ENCODE measurements around the gene PNMT.
A peak's percentile ranks its signal among the peaks of the same experiment; 100 is the strongest.

PNMT gene

DNA sequence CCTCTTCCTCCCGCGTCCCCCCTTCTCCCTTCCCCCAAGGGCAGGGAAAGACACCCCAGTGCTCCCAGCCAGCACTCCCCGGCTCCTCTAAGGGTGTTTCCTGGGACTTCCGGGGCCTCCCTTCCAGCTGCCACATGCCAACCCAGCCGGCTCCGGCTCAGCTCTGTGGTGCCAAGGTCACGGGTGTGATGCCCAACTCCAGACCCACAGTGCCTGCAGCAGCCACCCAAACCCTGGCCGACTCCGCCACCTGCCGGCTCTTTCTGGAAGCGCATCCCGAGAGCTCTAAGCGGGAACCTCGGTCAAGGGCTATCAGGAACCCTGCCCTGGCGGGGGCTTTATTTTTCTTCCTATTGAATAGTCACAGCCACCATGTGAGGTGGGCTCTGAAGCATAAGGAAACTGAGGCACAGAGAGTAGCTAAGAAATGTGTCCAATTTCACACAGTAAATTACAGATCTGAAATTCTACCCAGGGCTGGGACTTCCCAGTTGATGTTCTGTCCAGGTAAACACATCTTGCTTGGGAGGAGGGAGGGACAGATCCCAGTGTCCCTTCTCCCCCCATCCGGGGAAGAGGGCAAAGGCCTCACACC, 44.8 kb upstream of the PNMT start:
- H3K9ac ChIP-seq (ENCODE audit: insufficient read length, low read depth): no peak overlapping the region
- DNase-seq (ENCODE audit: low read depth, low spot score): no peak
- H3K4me1 ChIP-seq (ENCODE audit: insufficient read depth, insufficient read length): peaks cover 9% of the 10 kb centered on the region
- H3K36me3 ChIP-seq (ENCODE audit: insufficient read depth, insufficient read length, low read length): no peaks in the 10 kb centered on the region
- H3K9me3 ChIP-seq (ENCODE audit: insufficient read depth, low read length): no peaks in the 10 kb centered on the region
- H3K4me3 ChIP-seq (ENCODE audit: insufficient read length, low read depth): no peak overlapping the region
- no peak for TF ChIP-seq YY1 (IDR thresholded peaks at IDR 0.05; ENCODE audit: insufficient read depth, insufficient read length)
- no peak for TF ChIP-seq SUZ12 (IDR thresholded peaks at IDR 0.05; ENCODE audit: extremely low read depth, insufficient read depth, insufficient read length)
- TF ChIP-seq ZNF274 (IDR thresholded peaks at IDR 0.05; ENCODE audit: low read depth, low read length): no peak
- H3K27me3 ChIP-seq (ENCODE audit: insufficient read depth, insufficient read length): peaks cover 77% of the 10 kb centered on the region

DNA sequence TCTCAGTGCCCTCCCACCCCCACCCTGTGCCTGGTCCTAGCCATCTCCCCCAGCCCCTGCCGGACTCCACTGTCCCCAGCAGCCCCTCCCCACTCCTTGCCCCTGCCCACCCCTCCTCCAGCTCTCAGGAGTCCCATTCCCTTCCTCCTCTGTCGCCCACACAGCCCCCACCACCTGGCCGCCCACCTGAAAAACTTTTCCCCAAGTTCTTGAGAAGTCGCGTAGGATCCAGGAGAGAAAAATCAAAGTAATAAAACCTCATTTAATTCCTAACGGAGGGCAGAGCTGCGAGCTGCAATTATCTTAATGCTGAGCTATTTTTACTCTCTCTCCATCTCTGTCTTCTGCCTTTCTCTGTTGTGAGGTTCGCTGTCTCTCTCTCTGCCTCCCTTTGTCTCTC, 43.9 kb upstream of the PNMT start:
- no peak overlapping the region for H3K4me3 ChIP-seq (ENCODE audit: insufficient read length, low read depth)
- H3K9me3 ChIP-seq (ENCODE audit: insufficient read depth, low read length): no peaks in the 10 kb centered on the region
- H3K4me1 ChIP-seq (ENCODE audit: insufficient read depth, insufficient read length): peaks cover 13% of the 10 kb centered on the region
- no peak overlapping the region for H3K9ac ChIP-seq (ENCODE audit: insufficient read length, low read depth)
- TF ChIP-seq YY1 (IDR thresholded peaks at IDR 0.05; ENCODE audit: insufficient read depth, insufficient read length) (no peak), ZNF274 (IDR thresholded peaks at IDR 0.05; ENCODE audit: low read depth, low read length) (no peak), SUZ12 (IDR thresholded peaks at IDR 0.05; ENCODE audit: extremely low read depth, insufficient read depth, insufficient read length) (no peak)
- H3K27me3 ChIP-seq (ENCODE audit: insufficient read depth, insufficient read length): peaks cover 69% of the 10 kb centered on the region
- no peak for DNase-seq (ENCODE audit: low read depth, low spot score)
- H3K36me3 ChIP-seq (ENCODE audit: insufficient read depth, insufficient read length, low read length): no peaks in the 10 kb centered on the region

DNA sequence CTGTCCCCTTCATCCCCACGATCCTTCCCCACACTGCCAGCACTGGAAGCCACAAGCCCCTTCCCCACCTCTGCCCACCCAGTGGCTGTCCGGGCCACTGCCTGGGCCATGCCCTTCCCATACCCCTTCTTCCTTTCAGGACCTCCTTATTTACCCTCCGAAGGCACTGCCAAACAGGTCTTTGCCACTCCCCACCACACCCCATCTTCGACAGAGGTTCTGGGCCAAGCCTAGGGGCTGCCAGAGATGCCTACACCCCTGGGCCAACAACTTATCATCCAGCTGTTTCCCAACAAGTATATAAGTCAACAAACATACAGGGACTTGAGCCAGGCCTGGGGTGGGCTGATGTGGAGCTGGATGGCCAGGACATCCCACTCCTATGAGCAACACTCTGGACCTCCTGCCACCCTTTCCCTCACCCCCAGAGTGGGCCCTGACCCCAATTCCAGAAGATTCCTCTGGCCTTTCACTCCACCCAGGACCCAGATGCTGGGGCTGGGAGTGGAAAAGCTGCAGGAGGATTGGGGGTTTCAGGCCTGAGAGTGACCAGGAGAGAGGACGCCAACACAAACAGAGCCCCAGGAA, 43.0 kb upstream of the PNMT start:
- H3K9ac ChIP-seq (ENCODE audit: insufficient read length, low read depth): no peak overlapping the region
- no peak for TF ChIP-seq SUZ12 (IDR thresholded peaks at IDR 0.05; ENCODE audit: extremely low read depth, insufficient read depth, insufficient read length)
- TF ChIP-seq YY1 (IDR thresholded peaks at IDR 0.05; ENCODE audit: insufficient read depth, insufficient read length): no peak
- TF ChIP-seq ZNF274 (IDR thresholded peaks at IDR 0.05; ENCODE audit: low read depth, low read length): no peak
- H3K4me1 ChIP-seq (ENCODE audit: insufficient read depth, insufficient read length): peaks cover 23% of the 10 kb centered on the region
- H3K9me3 ChIP-seq (ENCODE audit: insufficient read depth, low read length): no peaks in the 10 kb centered on the region
- H3K27me3 ChIP-seq (ENCODE audit: insufficient read depth, insufficient read length): peaks cover 62% of the 10 kb centered on the region
- no peaks in the 10 kb centered on the region for H3K36me3 ChIP-seq (ENCODE audit: insufficient read depth, insufficient read length, low read length)
- no peak for DNase-seq (ENCODE audit: low read depth, low spot score)
- no peak overlapping the region for H3K4me3 ChIP-seq (ENCODE audit: insufficient read length, low read depth)

DNA sequence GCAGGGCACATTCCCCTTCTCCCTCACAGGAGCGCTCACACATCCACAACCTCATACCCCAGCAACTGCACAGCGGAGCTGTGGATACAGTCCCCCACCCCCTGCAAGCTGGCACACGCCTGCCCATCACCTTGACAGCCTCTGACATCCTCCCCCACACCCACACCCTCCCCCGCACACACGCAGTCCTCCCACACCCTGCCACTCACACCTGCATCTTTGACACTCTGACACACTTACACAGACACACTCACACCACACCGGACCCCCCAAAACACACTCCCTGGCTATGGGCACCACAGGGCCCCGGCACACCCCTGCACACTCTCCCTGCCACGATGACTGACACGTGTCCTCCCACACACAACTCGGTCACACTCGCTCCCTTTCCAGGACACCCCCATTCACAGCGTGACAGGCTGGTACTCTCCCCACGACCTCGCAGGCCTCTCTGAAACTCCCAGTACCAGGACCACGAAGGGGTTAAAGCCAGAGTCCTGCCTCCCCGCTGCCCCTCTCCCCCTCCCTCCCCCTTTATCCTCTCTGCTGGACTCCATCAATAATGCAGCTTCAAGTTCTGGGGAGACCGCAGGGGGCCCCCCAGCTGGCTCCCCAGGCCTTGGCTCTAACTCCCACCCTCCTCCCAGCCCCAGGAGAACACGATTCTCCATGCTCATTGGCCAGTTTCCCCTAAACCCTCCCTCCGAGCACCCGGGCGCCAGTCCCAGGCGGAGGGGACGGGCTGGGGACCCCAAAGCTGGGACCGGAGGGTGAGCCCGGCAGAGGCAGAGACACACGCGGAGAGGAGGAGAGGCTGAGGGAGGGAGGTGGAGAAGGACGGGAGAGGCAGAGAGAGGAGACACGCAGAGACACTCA, 41.8 kb upstream of the PNMT start, which contains the start of gene PPP1R1B:
Gene PPP1R1B (plus strand): TSS at position 782 of the 876 bp plus-strand sequence. CDS start 441 bp downstream, outside the sequence.
- Histone ChIP-seq H3K4me1 (ENCODE audit: insufficient read depth, insufficient read length) (peaks cover 27% of the 10 kb centered on the region), H3K4me3 (ENCODE audit: insufficient read length, low read depth) (peak within 1 kb of the TSS; percentile 61), H3K9me3 (ENCODE audit: insufficient read depth, low read length) (no peaks in the 10 kb centered on the region), H3K9ac (ENCODE audit: insufficient read length, low read depth) (peak within 1 kb of the TSS; percentile 69), H3K36me3 (ENCODE audit: insufficient read depth, insufficient read length, low read length) (no peaks in the 10 kb centered on the region), H3K27me3 (ENCODE audit: insufficient read depth, insufficient read length) (peaks cover 52% of the 10 kb centered on the region)
- TF ChIP-seq YY1 (IDR thresholded peaks at IDR 0.05; ENCODE audit: insufficient read depth, insufficient read length): no peak
- TF ChIP-seq SUZ12 (IDR thresholded peaks at IDR 0.05; ENCODE audit: extremely low read depth, insufficient read depth, insufficient read length): no peak
- no peak for TF ChIP-seq ZNF274 (IDR thresholded peaks at IDR 0.05; ENCODE audit: low read depth, low read length)
- no peak for DNase-seq (ENCODE audit: low read depth, low spot score)

DNA sequence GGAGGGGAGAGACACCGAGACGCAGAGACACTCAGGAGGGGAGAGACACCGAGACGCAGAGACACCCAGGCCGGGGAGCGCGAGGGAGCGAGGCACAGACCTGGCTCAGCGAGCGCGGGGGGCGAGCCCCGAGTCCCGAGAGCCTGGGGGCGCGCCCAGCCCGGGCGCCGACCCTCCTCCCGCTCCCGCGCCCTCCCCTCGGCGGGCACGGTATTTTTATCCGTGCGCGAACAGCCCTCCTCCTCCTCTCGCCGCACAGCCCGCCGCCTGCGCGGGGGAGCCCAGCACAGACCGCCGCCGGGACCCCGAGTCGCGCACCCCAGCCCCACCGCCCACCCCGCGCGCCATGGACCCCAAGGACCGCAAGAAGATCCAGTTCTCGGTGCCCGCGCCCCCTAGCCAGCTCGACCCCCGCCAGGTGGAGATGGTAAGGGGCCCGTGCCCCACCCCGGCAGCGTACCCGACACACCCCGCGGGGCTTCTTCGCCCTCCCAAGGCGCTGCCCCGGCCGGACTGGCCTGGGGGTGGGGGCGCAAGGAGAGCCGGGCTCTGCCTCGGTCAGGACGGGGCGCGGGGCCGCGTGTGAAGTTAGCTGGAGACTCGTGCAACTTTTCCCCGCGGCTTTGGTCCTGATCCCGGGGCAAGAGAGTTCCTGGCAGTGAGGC, 41.1 kb upstream of the PNMT start:
- TF ChIP-seq SUZ12 (IDR thresholded peaks at IDR 0.05; ENCODE audit: extremely low read depth, insufficient read depth, insufficient read length) (no peak), YY1 (IDR thresholded peaks at IDR 0.05; ENCODE audit: insufficient read depth, insufficient read length) (no peak), ZNF274 (IDR thresholded peaks at IDR 0.05; ENCODE audit: low read depth, low read length) (no peak)
- no peaks in the 10 kb centered on the region for H3K36me3 ChIP-seq (ENCODE audit: insufficient read depth, insufficient read length, low read length)
- no peak for DNase-seq (ENCODE audit: low read depth, low spot score)
- H3K4me3 ChIP-seq (ENCODE audit: insufficient read length, low read depth): peak overlapping the region; percentile 61
- H3K4me1 ChIP-seq (ENCODE audit: insufficient read depth, insufficient read length): peaks cover 30% of the 10 kb centered on the region
- H3K27me3 ChIP-seq (ENCODE audit: insufficient read depth, insufficient read length): peaks cover 47% of the 10 kb centered on the region
- H3K9ac ChIP-seq (ENCODE audit: insufficient read length, low read depth): peak overlapping the region; percentile 69
- no peaks in the 10 kb centered on the region for H3K9me3 ChIP-seq (ENCODE audit: insufficient read depth, low read length)

DNA sequence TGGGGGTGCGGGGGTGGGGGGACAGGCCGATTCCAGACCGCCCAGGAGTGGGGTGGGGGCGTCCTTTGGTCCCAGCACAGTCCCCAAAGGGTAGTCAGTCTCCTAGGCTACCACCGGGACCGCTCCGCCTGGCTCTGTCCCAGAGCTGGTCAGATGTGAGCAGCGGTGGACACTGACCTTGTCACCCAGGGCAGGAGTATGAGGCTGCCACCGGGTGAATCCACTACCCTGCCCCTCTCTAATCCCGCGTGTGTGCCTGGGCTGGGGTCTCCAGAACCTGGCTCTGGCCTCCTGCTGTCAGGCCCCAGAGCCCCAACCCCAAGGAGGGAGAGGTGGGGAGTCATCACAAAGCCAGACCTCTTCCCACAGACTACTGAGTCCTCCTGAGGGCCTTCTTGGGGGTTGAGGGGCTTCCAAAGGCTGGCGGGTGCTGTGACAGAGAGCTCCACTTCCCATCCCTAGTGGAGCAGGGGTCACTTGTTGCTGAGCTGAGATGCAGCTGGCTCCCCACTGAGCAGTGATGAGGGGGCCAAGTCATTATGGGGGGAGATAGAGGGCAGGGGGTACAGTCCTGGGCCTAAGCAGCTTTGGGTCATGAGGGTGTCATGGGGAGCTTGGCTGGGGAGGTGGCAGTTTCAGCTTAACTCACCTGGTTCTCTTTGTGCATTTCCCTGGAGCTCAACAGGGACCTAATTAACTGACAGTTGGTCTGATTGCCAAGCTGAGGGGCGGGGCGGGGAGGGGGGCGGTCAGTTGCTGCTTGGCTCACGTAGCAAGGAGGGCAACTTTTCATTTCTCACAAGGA, 40.3 kb upstream of the PNMT start:
- peaks cover 44% of the 10 kb centered on the region for H3K27me3 ChIP-seq (ENCODE audit: insufficient read depth, insufficient read length)
- TF ChIP-seq YY1 (IDR thresholded peaks at IDR 0.05; ENCODE audit: insufficient read depth, insufficient read length): no peak
- TF ChIP-seq ZNF274 (IDR thresholded peaks at IDR 0.05; ENCODE audit: low read depth, low read length): no peak
- no peak overlapping the region for H3K4me3 ChIP-seq (ENCODE audit: insufficient read length, low read depth)
- no peak for DNase-seq (ENCODE audit: low read depth, low spot score)
- H3K9me3 ChIP-seq (ENCODE audit: insufficient read depth, low read length): no peaks in the 10 kb centered on the region
- peaks cover 36% of the 10 kb centered on the region for H3K4me1 ChIP-seq (ENCODE audit: insufficient read depth, insufficient read length)
- no peaks in the 10 kb centered on the region for H3K36me3 ChIP-seq (ENCODE audit: insufficient read depth, insufficient read length, low read length)
- H3K9ac ChIP-seq (ENCODE audit: insufficient read length, low read depth): no peak overlapping the region

Data from NT2/D1 (cell line).